Stimulated activated CD4-positive, alpha-beta T cell treated with anti-CD3 and anti-CD28 coated beads, Interleukin-2, amount 100 ng/mL, for 48 hours (primary cell): ENCODE data around the gene EFCAB6.

Source experiments
- DNase-seq, 2 donors: peaks; one replicate each; pipeline ENCODE4 v3.0.0-alpha.2; 2020

EFCAB6 gene

DNA sequence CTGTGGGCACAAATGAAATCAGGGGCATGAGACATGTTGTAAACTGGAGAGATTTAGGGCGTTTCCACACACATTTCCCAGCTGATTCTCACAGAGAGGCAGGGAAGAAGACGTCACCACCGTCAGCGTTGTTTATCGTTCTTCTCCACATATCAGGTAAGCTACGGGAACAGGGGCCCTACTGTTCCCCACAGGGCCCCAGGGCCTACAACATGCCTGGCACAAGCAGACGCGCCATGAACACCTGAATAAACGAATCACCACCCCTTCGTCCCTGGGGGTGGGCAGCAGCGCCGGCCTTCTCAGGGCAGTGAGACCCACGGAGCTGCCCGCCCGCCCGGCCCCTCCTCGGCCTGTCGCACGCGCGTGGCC, 342 bp downstream of the EFCAB6 start:
- DNase-seq: no peak

DNA sequence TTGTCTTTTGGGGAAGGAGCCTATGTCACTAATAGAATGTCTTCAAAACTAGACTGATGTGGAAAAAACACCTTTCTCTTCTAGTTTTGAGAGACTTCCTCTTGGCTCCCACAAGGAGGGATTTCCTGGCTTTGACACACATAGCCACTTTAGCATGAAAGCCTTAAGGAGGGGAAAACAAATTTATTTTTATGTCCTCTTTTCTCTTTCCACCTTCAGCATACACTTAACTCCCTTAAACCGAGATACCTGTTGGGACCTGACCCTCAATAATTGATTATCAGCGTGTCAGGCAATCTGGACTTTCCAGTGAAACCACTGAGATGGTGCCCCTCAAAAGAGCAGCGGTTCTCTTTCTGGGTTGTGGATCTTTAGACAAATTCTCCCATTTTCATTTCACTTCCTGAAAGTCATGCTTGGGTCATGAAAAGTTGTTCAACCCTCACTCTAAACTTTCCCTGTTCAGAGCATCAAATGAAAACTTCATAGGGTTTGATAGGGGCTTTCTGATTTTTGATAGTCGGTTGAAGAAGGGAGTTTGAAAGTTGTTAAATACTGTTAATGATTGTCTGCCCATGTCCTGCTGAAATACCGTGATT, 9.1 kb downstream of the EFCAB6 start:
- no peak for DNase-seq

DNA sequence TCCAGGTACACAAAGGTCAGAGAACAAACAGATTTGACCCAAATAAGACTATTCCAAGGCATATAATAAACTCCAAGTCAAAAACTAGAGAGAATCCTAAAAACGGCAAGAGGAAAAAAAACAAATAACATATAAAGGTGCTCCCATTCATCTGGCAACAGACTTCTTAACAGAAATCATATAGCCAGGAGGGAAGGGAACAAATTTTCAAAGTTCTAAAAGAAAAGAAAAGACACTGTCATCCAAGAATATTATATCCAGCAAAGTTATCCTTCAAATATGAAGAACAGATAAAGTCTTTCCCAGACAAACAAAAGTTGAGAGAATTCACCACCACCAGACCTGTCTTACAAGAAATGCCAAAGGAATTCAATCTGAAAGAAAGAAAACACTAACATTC, 11.1 kb downstream of the EFCAB6 start:
- DNase-seq: no peak

DNA sequence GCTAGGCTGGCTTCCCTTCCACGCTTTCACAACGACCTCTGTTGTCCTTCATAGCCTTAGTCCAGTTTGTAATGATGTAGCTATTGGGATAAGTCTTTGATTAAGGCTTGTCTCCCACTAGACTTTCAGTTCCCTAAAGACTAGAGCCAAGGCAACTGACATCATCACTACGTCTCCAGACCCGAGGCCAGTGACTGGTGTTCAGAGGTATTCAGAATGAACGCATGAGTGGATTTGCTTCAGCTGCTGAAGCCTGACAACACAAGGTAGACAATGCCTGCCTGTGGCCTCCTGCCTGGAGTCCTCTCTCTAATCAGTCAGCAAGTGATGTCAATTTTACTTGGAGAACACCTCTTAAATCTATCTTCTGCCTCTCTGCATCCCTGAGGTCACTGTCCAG, 13.6 kb downstream of the EFCAB6 start:
- no peak for DNase-seq

DNA sequence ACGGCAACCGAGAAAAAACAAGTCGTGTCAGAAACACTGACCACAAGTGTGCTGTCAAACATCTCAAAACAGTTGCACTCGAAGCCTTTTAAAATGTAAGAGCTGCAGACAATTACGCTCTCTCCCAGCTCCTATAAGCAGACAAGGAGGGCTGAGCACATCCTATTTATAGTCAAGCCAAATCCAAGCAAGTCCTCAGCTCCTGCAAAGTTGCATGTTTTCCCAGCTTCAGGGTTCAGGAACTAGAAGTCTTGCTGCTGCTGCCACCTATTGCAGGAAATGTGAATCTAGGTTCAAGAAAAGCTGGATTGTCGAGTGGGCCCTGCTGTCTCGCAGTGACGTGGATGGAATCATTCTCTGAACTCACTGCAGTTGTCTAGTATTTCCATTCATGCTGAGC, 15.5 kb downstream of the EFCAB6 start:
- no peak for DNase-seq

DNA sequence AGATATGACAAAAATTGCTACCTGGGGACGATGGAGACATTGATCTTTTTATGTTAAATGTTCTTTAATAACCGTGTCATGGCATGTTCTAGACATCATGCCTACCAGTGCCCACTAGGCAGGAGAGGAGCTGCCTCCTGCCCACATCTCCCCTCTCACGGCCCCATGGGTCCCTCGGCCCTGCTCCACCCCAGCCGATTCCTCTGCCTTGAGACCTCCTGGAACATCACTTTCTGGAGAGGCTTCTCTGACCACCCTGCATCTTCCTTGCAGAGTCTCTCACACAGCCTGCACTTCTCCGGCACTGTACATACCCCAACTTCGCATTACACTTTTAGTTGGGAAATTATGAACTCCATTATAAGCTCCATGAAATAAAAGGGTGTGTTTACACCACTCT, 16.8 kb downstream of the EFCAB6 start:
- DNase-seq: no peak

DNA sequence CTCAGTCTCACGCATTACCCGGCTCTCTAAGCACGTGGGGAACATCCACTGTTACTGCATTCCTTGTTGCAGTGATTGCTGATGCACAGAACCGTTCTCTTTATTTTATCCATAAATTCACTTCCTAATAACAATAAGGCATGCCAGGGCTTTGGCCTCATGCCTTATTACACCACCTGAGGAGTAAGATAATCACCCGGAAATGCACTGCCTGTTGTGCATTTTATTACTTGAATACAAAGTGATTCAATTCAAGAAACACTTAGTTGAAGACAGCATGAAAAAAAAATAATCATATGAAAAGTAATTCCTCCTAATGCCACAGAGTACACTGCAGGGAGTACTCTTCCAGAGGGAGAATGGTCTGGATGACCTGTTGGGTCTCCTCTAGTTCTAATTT, 19.2 kb downstream of the EFCAB6 start:
- DNase-seq: no peak

DNA sequence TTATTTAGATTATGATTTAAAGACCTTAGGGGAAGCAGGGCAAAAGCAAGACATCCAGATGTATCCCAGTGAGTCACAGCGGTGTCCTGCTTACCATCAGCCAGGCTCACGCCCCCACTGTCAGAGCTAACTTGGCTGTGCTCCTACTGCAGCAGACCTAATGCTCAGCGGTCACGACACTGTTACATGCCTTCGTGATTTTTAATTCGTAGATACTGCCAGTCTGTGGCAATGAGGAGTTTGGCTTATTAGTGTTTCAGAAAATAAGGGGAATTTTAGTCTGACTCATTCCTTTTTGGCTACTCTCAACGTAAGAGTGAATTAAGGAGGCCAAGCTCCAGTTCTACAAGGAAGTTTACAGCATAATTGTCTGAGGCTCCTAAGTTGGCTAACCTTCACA, 22.7 kb downstream of the EFCAB6 start:
- DNase-seq: no peak

DNA sequence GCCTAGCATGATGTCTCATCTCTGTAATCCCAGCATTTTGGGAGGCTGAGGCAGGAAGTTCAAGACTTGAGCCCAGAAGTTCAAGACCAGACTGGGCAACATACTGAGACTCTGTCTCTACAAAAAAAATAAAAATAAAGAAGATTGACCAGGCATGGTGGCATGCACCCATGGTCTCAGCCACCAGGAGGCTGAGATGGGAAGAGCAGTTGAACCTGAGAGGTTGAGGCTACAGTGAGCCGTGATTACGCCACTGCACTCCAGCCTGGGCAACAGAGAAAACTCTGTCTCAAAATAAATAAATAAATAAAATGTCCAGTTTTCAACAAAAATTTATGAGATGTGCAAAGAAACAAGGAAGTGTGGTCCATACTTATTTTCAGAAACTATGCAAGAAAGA, 28.3 kb downstream of the EFCAB6 start:
- DNase-seq: no peak

DNA sequence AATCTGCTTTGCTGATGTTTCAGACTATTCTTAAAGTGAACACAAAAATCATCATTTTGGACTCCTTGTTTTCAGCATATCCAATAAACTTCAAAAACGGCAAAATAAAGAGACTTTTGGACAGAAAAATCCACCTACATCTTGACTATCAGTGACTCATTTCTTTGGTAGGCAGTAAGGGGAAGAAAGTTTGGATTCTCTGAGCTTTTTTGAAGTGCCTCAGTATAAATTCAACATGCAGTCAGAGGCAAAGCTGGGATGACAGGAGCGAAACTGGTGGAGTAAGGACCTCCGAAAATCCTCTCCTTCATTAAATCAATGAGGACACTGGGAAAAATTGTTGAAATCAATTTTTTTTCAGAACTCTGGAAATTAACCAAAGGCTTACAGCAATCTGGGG, 29.7 kb downstream of the EFCAB6 start:
- DNase-seq: no peak

DNA sequence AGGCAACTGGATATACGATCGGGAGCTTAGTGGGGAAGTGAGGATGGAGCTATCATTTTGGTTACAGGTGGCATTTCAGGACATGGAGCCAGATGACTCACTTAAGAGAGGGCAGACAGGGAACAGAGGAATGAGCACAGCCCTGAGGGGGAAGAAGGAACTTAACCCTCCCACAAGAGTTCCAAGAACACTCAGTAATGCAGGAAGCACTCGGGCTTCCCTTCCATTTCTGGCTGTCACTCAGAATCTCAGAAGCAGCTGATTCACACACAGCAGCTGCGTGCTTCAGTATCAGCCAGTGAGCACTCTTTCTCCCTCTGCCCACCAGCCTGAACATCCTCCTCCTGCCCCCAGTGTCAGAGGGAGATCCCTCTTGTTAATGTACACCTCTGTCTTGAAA, 34.8 kb downstream of the EFCAB6 start:
- no peak for DNase-seq

DNA sequence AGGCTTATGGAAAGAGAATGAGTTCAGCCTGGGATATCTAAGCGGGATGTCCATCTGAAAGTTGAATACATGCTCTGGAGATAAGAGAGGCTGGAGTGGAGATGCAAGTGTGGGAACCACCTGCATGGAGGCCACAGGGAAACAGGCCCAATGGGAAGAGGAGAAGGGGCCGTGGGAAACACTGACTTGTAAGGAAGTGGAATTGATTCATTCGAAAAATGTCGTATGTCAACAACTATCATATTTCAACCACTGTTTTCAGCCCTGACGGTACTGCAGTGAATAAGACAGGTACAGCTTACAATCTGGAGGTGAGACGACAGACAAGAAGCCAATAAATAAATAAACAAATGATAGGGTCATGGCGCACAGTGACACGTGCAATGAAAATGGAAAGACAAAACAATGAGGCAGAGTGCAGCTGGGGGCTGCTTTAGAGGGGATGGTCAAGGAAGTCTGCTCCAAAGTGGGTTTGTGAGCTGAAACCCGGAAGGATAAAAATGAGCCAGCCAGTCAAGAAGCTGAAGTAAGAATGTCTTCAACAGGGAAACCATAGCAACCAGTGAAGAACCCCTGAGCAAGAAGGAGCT, 35.9 kb downstream of the EFCAB6 start:
- no peak for DNase-seq

DNA sequence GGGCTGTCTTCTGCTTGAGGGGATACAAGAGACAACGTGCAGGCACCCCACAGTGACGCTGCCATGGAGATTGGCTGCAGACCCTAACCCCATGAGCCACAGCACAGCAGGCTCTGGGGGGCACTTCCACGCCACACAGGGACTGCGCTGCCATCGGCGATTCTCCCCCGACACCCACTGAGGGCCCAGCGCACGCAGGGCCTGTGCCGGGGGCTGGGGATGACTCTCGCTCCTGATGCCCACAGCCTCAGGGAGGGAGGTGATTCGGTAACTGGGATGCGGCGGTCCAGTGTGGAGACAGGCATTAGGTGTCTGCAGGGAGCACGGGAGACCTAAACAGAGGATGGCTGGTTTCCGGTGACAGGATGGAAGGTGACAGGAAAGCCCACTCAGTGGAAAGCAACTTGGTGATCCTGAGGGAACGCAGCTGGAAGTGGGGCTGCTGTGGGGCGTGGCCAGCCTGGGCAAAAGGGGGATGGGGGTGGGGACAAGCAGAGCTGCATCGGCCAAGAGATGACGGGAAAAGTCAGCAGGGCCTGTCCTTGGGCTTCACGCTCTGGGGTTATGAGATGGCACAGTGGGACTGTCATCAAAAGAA, 37.7 kb downstream of the EFCAB6 start:
- DNase-seq: no peak

DNA sequence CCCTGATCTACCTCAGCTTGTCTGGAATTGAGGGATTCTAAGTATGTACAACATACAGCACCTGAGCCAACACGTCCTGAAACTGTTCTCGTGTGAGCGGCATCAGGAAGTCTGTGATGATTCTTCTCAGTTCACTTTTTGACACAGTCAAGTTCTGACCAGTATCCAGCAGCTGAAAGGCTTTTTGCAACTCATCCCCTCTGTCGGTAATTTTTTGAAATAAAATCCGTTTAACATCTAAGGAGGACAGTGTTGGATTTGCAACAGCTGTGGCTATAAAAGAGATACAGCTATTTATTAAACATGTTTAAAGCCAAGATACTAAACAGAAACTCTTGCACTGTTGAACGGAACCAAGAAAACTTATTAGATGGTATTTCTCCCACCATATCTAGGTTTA, 39.3 kb downstream of the EFCAB6 start:
- DNase-seq: no peak

DNA sequence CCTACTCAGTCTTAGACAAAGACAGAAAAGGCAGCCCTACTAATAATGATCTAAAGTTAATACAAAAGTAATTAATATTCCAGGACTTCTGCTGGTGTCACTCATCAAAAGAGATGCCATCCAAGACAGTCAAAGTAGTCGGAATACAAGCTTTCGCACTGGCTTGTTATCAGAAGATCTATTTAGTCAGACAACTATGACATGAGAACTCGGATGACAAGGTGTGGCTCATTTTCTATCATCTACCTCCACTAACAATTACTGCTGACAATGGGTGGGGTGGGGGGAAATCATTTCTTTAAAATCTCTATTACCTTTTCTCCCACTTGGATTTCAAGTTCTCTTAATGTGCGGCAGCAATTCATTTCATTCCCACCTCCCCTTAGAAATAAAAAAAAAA, 56.7 kb downstream of the EFCAB6 start:
- no peak for DNase-seq

DNA sequence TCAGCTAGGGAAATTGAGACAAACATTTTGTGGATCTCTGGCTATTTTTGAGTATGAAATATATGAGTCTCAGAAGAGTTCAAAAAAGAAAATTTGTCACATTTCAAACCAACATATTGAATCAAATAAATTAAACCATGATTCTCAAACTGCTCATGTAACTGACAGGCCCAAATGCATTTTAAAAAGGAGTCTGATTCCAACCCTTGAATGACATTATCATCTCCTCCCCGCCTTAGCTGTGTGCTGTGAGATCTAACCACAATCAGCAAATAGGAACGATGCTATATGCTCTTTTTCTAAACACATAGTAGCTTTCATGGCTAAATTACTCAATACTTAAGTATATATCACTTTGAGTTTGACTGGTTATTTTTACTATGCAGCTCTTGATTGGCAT, 57.1 kb downstream of the EFCAB6 start:
- DNase-seq: no peak

DNA sequence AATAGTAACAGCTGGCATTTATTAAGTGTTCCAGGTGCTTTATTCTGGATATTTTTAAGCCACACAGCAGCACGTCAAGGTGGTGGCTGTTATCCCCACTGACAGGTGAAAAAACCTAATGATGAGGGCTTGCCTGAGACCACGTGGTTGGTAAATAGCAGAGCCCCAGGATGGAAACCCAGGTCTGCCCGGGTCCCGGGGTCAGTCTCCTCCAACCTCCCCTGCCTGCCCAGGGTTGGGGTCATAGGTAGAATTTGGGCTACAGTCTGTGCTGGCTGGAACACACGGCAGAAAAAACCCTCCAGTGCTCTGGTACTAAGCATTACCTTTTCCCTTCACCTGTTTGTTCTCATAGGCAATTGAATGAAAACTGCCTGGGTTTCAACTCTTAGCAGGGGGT, 57.9 kb downstream of the EFCAB6 start:
- DNase-seq: no peak

DNA sequence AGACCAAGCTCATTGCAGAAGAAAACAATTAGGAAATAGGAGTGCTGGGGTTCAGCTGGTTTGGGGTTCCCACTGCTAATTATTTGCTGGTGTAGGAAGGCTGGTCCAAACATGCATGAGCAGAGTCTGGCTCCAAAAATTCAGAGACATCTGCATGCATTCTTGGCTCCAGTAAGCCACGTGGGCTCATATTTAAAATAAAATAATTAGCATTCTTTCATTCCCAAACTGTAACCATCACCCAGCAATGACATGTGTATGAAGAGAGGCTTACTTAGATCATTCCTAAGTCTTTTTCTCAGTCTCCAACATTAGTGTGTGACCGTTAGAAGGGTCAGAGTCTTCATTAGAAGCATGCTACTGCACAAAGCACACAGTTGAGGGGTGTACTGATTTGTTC, 58.4 kb downstream of the EFCAB6 start:
- no peak for DNase-seq

DNA sequence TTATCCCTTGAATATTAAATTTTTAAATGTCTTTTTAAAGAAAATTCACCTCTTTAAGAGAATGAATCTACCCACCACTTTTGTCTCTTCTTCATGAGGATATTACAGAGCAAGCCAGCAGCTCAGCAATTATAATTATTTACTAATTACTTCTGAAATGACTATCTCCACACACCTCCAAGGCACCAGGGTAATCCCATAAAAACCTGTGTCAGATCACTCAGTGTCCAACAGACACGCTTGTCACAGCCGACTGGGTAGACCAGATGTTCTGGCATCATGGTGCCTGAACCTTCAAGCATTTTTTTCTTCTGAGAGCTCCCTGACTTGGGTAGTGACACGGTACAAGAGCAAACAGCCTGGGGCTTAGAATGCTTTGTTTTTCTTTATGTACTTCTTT, 61.4 kb downstream of the EFCAB6 start:
- no peak for DNase-seq

DNA sequence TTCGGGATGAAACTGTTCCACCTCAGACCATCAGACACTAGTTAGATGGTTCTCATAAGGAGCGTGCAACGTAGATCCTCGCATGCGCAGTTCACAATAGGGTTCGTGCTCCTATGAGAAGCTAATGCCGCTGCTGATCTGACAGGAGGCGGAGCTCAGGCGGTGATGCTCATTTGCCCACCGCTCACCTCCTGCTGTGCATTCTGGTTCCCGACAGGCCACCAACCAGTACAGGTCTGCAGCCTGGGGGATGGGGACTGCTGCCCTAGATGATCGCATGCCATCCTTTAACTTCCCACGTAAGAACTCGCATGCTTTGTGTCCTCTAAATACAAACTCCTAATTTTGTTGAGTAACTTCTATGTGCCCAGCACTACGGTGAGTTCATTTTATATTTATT, 62.6 kb downstream of the EFCAB6 start:
- no peak for DNase-seq

DNA sequence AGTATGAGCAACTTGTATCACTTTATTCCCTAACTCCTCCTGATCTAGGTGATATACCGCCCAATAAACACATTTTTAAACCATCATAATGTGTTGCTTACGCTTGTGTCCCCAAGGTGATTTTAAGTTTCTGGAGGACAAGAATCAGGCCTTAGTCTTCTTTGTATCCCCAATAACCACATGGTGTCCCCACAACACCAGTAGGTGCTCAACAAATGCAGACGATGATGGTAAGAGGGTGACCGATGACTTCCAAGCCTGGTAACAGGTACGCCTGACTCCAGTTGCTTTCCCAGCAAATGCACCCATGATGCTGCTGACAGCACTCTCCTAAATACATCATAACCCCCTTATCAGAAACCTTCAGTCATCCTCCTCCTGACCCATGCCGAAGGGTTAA, 64.2 kb downstream of the EFCAB6 start:
- DNase-seq: no peak

DNA sequence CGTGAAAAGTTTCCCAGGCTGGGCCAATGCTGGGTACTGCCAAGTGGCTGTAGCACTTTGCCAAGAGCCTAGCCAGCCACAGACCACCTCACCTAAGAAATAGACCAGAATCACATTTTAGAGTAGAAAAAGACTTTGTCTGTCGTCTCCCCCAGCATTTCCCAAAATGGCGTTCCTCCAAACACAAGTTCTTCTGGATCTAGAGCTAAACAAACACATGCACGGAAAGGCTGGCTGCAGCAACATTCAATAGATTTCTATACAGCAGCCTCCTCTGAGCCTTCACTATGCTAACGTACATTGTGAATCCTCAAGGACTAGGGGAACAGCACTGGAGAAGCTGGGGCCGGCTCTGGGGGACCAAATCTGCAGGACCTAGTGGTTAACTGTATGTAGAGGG, 65.0 kb downstream of the EFCAB6 start:
- DNase-seq: no peak

DNA sequence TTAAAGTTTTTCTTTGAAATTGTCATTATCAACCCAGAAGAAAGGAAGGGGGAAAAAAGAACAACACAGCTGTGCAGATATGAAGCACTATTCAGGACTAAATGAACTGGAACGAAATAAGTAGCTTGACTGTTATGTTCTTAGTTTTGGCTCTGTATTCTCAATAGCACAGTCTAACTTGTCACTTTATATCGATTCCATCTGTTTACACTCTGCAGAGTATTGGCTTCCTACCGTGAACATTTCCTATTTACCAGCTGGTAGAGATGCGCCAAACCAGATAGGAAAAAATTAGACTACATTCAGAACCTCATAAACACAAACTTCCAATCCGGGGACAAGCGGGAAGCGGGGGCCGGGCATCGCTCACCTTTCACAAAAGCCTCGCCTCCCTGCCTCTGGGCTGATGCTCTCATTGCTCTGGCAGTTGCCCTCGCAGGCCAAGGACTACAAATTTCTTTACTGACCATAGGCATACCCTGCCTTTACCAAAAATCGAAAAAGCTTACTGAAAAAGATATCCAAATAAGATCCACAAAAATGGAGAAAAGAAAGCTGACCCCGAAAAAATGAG, 66.2 kb downstream of the EFCAB6 start:
- no peak for DNase-seq

DNA sequence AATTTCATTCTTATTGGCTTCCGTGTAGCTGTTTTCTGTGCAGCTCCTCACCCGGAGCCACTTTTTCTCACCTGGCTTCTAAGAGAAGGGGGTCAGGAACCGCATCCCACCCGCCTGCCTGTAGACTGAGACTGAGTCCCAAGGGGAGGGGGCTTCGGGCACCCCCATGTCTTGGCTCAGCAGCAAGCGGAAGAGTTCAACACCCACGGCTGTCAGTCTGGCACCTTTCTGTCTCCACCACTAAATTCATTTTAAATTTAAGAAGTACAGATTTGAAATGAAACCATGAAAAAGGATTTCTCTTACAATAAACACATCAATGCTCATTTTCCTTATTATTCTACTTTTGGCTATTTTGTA, 66.7 kb downstream of the EFCAB6 start:
- DNase-seq: no peak
